Activated gamma-delta T cell treated with Interleukin-2 at 50 U/mL for 16 hours (primary cell): ENCODE data around the gene CALN1.
"Not testable (repeated sequence)": the region's sequence is repeated elsewhere in the genome, so short reads cannot be mapped to it uniquely, and the experiment has no call there.

Source experiments
- DNase-seq: peaks from one replicate; pipeline ENCODE4 v3.0.0-alpha.2; 2020

CALN1 gene

GRCh38 chr7:71846160-71846559, 566.0 kb downstream of the CALN1 start:
- no peak for DNase-seq

DNA sequence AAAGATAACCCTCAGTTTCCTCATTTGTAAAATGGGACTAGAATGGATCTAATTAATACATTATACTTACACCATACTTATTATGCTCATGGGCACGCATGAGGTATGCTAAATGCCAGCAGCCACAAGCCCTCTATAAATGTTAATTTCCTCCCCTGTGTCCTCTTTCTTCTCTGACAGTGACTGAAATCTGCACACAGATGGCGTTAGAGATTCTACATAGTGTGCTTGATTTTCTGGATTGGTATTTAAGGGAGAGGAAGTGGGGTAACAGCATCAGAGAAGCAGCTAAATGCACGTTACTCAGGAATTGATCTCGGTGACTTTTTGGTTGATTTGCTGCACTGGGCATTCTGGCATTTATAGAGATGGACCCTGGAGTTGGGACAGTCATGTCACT, 568.5 kb downstream of the CALN1 start:
- no peak for DNase-seq

DNA sequence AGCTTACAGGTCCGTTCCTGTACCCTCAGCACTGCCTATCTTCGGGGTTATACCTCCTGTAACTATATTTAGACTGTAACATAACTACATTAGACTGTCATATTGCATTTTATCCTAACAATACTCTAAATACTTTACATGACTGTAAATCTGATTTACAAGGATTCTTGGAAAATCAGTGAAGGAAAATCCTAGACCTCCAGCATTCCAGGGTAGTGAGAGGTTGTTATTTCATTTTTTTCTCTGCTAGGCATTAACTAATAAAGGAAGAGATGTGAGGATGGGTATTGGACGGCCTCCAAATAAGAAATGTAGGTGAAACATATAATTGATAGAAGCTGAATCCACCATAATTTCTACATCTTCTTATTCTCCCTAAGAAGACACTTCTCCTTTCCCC, 569.4 kb downstream of the CALN1 start:
- no peak for DNase-seq

- DNase-seq, result no peak
Measured at GRCh38 chr7:71842381-71842780, 569.8 kb downstream of the CALN1 start.

- no peak for DNase-seq
Measured at GRCh38 chr7:71835056-71835455, 577.1 kb downstream of the CALN1 start.

GRCh38 chr7:71829515-71829914, 582.6 kb downstream of the CALN1 start:
- no peak for DNase-seq

GRCh38 chr7:71828361-71828760, 583.8 kb downstream of the CALN1 start:
- DNase-seq, result no peak

- no peak for DNase-seq
Measured at GRCh38 chr7:71826141-71826540, 586.0 kb downstream of the CALN1 start.

DNA sequence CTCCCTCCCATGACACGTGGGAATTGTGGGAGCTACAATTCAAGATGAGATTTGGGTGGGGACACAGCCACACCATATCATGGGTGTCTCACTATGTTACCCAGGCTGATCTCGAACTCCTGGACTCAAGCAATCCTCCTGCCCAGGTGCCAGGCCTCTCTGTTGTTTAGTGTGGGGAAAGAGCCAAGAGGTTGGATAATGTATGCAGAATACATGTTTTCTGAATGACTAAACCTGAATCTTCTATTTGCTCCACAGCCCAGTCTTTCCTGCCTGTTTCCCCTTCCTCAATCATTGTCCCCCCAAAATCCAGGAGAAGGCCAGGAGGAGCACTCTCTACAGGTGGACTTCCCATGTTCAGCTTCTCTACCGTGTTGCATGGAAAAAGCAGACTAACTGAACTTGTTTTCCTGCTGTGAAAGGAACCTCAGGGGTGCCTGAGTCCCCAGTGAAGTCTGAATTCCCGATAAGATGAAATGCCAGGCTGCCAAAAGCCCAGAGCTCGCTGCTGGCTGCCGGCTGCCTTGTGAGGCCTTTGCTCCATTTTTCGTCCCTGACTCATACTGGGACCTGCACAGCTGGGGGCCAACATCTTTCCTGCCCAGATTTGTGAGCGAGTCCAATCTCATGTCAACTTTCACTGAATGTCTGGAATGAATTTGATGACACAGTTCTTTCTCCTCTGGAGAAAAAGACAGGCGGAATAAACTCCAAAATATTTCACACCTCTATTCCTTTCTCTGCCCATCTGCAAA, 588.0 kb downstream of the CALN1 start:
- no peak for DNase-seq

GRCh38 chr7:71822406-71822805, 589.7 kb downstream of the CALN1 start:
- not testable (repeated sequence) for DNase-seq

DNA sequence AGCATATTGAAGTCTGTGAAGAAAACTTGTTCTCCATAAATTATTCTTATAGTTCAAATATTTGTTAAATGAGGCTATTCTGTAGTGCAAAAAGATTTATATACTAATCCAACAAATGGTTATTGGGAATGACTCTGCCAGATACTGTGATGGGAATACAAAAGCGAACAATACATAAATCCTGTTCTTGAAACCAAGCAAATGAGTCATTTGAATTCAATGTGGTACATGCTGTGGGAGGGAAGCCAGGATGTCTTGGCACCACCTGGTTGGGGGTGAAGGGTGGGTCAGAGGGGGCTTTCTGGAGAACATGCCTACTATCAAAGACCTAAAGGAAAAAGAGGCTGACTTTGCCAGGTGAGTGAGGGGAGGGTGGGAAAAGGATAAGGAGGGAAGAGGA, 594.2 kb downstream of the CALN1 start:
- DNase-seq, result no peak

GRCh38 chr7:71808115-71808514, 604.0 kb downstream of the CALN1 start:
- DNase-seq, result no peak

- DNase-seq, result no peak
Measured at GRCh38 chr7:71804256-71804655, 607.9 kb downstream of the CALN1 start.

DNA sequence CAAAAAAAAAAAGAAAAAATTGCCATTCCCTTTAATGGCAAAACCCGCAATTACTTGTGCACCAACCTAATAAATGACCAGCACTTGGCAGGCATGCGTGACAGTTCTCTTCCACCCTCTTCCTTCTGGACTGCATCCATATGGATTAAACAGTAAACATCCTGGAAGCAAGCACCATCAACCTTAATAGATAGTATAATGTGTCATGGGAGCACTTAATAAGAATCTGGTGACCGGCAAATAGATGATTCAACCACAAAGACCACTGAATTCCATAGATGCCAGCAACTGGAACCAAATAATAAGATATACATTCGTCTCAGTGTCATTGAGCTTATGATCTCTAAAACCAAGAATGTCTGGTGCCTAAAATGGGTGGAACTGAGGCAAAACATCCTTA, 610.2 kb downstream of the CALN1 start:
- no peak for DNase-seq

GRCh38 chr7:71800321-71800720, 611.8 kb downstream of the CALN1 start:
- no peak for DNase-seq

GRCh38 chr7:71795410-71795809, 616.7 kb downstream of the CALN1 start:
- no peak for DNase-seq

DNA sequence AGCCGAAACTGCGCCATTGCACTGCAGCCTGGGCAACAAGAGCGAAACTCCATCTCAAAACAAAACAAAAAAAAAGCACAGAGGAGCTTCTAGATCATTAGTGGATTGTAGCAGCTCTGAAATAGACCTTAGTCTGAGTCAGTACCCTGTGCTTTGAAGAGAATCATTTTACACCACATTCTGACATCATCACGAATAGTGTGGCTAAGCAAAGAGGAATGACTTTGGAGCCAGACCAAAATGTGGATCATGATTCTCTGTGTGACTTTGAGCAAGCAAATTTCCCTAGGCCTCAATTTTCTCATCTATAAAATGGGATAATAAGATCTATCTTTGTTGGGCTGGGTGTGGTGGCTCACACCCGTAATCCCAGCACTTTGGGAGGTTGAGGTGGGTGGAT, 618.9 kb downstream of the CALN1 start:
- DNase-seq, result no peak

GRCh38 chr7:71787513-71787912, 624.6 kb downstream of the CALN1 start:
- DNase-seq, result no peak

- DNase-seq, result no peak
Measured at GRCh38 chr7:71785216-71785615, 626.9 kb downstream of the CALN1 start.

DNA sequence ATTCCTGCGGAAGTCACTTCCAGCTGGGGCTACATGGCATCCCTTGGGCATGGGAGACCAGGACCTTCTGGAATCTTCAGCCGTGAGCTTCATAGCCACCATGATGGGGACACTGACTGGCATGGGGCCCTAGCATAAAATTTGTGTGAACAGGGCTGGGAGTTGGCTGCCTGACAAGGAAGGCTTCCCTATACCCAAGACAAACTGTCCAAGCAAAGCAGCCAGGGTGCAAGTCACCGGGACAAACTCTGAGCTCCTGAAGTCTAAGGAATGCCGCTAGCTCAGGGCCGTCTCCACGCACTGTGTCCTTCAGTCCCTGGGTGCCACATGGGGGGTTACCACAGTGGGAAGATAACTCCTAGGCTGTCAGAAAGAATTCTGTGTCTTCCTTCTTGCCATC, 627.4 kb downstream of the CALN1 start:
- DNase-seq, result no peak

GRCh38 chr7:71784180-71784579, 628.0 kb downstream of the CALN1 start:
- DNase-seq, result no peak

DNA sequence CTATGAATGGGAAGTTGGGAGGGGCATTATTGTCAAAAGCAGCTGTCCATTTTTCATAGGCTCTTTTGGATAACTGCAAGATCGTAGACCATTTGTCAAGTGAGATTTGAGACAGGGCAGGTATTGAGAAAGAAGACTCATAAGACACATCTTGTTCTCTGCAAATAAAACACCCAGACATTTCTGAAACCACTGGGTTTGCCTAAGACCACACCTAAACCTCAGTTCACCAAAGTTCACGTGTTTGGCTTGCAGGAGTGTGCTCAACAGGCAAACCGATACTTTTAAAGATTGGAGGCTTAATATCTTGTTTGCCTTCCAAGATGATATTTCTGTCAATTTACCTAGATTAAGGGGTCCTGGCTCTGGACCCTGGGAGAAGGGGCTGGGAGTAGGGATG, 628.4 kb downstream of the CALN1 start:
- no peak for DNase-seq

- DNase-seq, result no peak
Measured at GRCh38 chr7:71782051-71782450, 630.1 kb downstream of the CALN1 start.

GRCh38 chr7:71780282-71780681, 631.9 kb downstream of the CALN1 start:
- no peak for DNase-seq

- DNase-seq, result no peak
Measured at GRCh38 chr7:71777278-71777677, 634.9 kb downstream of the CALN1 start.
